ENCODE measurements around the gene SDHB.

DNA sequence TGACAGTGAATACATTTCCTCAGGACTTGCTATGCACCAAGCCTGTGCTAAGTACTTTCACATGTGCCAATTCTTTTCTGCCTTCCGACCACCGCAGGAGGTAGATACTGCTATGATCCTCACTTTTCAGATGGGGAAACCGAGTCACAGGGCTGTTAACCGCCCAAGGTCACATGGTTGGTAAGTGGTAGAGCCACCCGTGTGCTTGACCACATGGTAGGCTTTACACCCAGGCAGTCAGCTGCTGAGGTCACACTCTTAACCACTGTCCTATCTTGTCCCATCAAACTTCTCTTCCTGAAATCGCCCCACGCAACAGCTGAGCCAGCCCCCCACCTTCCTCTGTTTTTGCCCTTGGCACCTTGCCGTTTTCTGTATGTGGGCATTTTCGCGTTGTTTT, 31.0 kb upstream of the SDHB start:
- TF ChIP-seq SRSF3 (IDR thresholded peaks at IDR 0.05; ENCODE audit: insufficient read depth, low read length): no peak
- no peak for TF ChIP-seq U2AF1 (optimal IDR thresholded peaks at IDR 0.05; ENCODE audit: low read depth, low read length)
- TF ChIP-seq ZNF696 (CRISPR knock-in tag; conservative IDR thresholded peaks at IDR 0.05): no peak
- TF ChIP-seq FOSL1 (tag; conservative IDR thresholded peaks at IDR 0.05): no peak
- TF ChIP-seq DPF2 (IDR thresholded peaks at IDR 0.05): no peak
- no peak for TF ChIP-seq ZNF384 (IDR thresholded peaks at IDR 0.05; ENCODE audit: low read depth, low read length)
- TF ChIP-seq SIX5 (IDR thresholded peaks at IDR 0.05; ENCODE audit: borderline replicate concordance in 1 of 2, insufficient read depth in 1 of 2, low read depth in 1 of 2, low read length in 2 of 2): no peak
- TF ChIP-seq POLR2AphosphoS2 (IDR thresholded peaks at IDR 0.05; ENCODE audit: low read length): no peak
- no peak for TF ChIP-seq NR2C2 (CRISPR knock-in tag; IDR thresholded peaks at IDR 0.05)
- peak; percentile 15; the same call in 1 of the 2 replicates for TF ChIP-seq NR2C2 (tag; IDR thresholded peaks at IDR 0.05)
- no peak for TF ChIP-seq NFRKB (IDR thresholded peaks at IDR 0.05; ENCODE audit: low read depth)
- no peak for TF ChIP-seq ZNF274 (IDR thresholded peaks at IDR 0.05; ENCODE audit: borderline replicate concordance, low read depth, low read length)
- TF ChIP-seq, protein P1, sequence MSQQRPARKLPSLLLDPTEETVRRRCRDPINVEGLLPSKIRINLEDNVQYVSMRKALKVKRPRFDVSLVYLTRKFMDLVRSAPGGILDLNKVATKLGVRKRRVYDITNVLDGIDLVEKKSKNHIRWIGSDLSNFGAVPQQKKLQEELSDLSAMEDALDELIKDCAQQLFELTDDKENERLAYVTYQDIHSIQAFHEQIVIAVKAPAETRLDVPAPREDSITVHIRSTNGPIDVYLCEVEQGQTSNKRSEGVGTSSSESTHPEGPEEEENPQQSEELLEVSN (IDR thresholded peaks at IDR 0.05; ENCODE audit: borderline replicate concordance in 1 of 2, extremely low read depth in 1 of 2, insufficient read depth in 1 of 2, insufficient read length in 1 of 2, low read depth in 1 of 2, low read length in 1 of 2, poor library complexity in 1 of 2, severe bottlenecking in 1 of 2): no peak
